GM21390 (cell line): Measurements from ENCODE around the gene NPW.
A peak's percentile ranks its signal among the peaks of the same experiment; 100 is the strongest.
"Not testable (repeated sequence)": the region's sequence is repeated elsewhere in the genome, so short reads cannot be mapped to it uniquely, and the experiment has no call there.

ENCODE experiments used
- ATAC-seq: cut with Tn5 transposase; IDR thresholded peaks from one replicate; pipeline ENCODE4 v1.9.1; 2021; ENCODE audit not compliant: unreplicated experiment

NPW gene

GRCh38 chr16:2019921-2020831 lies 591 bp downstream of the NPW start:
- ATAC-seq = no peak

DNA sequence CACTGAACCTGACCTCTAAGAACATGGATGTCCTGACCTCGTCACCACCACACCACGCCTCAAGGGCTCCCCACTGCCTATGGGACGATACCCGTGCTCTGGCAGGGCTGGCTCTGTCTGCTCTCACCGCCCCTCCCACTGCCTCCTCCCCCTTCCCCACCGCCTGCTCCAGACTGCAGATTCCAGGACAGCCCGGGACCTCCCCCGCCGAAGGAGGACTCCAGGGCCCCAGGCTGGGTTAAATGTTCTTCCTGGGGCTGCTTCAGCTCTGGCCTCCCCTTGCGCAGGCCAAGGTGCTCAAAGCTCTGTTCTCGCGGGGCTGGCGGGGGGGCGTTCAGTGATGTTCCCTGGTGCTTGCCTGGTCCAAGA lies 3.1 kb downstream of the NPW start:
- no peak for ATAC-seq

DNA sequence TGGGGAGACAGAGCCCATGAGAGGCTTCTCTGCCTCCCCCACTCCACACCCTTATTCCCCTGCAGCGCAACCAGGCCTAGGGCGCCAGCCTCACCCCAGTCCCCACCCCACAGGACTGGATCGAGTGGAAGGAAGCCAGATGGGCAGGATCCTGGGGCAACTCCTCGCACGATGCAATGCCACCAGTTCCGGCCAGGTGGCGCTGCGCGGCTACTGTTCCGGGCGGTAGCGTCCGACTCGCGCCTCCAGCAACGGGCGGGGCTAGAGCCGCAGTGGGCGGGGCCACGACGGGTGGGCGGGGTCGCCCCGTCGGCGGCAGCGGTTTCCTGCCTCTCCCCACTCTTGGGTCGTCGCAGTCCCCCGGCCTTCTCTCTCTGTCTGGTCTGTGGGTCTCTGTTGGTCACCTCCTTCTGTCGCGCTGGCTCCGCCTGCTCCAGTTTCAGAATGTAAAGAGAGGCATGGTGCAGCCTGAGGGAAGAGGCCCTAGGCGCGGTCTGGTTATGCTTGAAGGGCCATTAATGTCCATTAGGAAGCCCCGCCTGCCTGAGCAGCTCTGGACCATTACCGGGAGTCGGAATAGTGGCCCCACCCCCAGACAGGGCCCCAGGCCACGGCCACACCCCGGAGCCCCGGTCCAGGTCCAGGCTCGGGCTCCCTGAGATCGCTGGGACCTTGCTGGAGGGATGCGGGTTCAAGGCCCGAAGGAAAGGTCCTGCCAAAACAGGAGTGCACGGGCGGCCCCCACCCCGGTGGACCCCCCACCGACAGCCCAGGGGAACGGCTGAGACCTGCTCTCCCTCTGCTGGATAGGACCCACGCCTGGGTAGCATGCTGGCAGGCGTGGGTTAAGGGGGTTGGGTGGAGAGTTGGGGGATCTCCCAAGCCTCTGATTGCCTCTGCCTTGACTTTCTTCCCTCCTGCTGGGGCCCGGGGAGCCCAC lies 3.8 kb downstream of the NPW start:
- peak; percentile 73 for ATAC-seq

DNA sequence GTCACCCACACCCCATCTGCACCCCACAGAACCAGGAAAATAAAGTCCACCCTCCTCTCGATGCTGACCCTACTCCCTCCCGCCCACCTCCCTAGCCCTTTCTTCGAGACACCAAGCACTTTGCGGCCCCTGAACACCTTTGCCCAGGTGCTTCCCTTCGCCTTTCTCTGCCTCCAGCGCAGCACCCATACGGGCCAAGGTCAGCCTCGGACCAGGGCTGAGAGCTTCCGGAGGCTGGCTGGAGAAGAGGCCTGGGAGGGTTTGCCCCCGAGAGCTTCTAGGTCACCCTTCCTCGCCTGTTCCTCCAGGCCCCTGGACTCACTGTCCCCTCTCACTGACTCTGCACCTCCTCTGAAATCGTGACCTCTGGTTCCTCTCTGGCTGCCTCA lies 4.4 kb downstream of the NPW start:
- no peak for ATAC-seq

DNA sequence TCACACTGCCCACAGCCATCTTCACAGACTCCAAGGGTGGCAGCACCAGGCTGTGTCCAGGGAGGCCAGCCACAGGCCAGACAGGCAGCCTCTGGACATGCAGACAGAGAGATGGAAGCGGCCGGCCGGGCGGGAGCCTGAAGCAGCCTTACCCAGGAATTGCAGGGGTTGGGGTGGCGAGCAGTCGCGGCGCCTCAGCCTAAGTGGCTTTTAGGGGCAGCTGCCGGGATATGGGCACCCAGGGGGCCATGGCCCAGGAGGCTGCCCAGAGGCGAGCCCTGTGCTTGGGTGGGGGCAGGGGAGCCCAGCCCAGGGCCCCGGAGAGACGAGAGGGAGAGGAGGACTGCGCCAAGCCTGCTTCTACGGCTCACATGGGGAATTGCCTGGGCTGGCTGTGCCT lies 5.7 kb downstream of the NPW start:
- ATAC-seq = no peak

GRCh38 chr16:2025878-2026460 lies 6.4 kb downstream of the NPW start:
- ATAC-seq = no peak

DNA sequence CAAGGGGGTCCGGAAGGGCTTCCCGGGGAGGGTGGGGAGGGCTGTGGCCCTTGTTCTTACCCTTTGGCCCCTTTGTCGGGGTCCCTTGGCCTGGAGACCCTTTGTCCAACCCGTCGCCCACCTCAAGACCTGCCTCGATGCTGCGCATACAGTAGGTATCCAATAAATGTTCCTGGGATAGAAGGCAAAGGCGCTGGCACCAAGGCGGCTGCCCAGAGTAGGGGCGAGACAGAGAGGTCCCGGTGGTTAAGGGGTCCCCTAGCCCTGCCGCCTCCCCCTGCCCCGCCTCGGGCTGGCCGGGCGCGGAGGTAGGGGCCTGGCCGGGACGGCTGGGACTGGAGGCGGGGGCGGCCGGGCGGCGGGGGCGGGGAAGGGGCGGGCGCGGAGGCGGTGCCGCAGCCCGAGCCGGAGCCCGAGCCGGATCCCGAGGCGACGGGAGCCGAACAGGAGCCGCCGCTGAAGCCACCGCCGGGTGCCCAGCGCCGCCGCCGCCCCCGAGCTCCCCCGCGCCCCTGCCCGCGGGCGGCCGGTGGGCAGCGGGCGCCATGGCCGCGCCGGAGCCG lies 7.0 kb downstream of the NPW start, which contains the start of gene NHERF2:
Gene NHERF2 (plus strand): TSS at position 442 of the 563 bp plus-strand sequence. CDS start 104 bp downstream, at position 546.
- no peak for ATAC-seq

GRCh38 chr16:2027024-2028010 lies 7.7 kb downstream of the NPW start:
- ATAC-seq = no peak

DNA sequence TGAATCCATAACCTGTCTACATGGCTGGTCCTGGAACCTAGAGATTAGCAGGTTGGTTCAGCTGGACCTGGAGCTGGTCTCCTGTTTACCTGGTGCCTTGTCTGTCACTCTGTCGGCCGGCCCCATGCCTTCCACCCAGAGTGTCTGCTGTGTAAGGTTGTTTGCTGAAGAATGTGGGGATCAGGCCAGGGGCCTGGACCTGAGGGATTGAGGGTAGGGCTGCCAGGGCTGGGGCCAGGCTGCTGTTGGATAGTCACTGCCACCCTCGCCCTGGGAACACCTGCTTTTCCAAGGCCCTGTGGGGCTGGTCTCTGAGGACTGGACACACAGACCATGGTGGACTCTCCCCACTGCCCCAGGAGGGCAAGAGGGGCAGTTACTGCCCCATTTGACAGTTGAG lies 8.6 kb downstream of the NPW start:
- ATAC-seq = no peak

GRCh38 chr16:2028620-2029220 lies 9.1 kb downstream of the NPW start:
- no peak for ATAC-seq

DNA sequence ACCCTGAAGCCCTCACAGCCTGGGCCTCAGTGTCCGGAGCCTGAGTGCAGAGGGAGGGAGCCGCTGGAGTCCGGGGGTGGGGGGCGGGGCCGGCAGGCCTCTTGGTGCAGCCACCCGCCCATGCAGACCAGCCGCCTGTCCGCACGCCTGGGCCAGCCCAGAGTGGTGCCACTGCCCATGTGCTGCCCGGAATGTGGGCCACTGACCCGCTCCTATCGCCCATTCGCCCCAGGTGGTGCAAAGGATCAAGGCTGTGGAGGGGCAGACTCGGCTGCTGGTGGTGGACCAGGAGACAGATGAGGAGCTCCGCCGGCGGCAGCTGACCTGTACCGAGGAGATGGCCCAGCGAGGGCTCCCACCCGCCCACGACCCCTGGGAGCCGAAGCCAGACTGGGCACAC lies 9.8 kb downstream of the NPW start:
- ATAC-seq = no peak

- no peak for ATAC-seq
Measured at GRCh38 chr16:2030036-2030435, 10.5 kb downstream of the NPW start.

GRCh38 chr16:2031081-2031577 lies 11.5 kb downstream of the NPW start:
- no peak for ATAC-seq

DNA sequence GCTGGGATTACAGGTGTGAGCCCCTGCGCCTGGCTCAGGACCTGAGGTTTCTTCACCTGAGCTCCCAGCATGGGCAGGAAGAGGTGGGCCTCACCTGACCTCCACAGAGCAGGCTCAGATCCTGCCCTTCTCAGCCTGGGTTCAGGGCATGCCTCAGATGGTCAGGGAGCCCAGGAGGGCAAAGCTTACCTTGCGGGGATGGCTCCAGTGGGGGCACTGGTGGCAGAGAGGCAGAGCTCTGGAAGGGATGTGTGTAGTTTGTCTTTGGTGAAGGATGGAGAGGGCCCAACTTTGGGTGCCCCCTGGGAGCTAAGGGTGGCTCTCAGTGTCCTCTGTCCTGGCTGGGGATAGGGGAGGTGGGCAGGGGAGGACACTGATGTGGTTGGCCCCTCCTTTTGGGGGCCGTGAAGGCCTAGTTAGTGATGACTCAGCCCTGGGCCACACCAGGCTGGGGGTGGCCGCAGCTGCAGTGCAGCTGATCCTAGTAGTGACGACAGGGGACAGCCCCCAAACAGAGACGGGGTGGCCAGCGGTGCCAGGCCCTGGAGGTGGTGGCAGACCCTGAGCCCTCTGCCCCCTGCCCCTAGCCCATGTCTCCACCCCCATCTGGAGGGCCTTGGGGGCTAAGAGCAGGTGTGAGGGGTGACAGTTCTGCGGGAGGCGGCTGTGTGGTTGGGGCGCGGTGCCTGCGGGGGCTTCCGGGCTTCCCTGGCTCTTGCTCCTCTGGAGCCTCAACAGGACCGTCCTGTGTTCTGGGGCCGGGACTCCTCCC lies 12.9 kb downstream of the NPW start:
- no peak for ATAC-seq

- ATAC-seq = no peak
Measured at GRCh38 chr16:2033057-2033908, 13.7 kb downstream of the NPW start.

- ATAC-seq = not testable (repeated sequence)
Measured at GRCh38 chr16:2033909-2034695, 14.5 kb downstream of the NPW start.
